Spleen (tissue), 11 donors: ENCODE data around the gene IRGC. TPM values are rescaled to one million over a fixed set of nuclear protein-coding genes. Genes with fewer than 3 reads are reported as not detected.

Experiments
- DNase-seq: peaks from one replicate; pipeline ENCODE4 v3.0.0-alpha.2; 2020
- H3K27ac ChIP-seq, 8 donors: fragments of 200-600 bp; sonication (generic) in 7 of 8; 1 replicate in 4 of 8; 2 replicates in 4 of 8; pipeline versions ENCODE4 v1.5.0 to v1.8.0; 2016 to 2021; ENCODE audit warnings: inconsistent platforms in 4 of 8, mild to moderate bottlenecking in 4 of 8, moderate library complexity in 1 of 8
- H3K27me3 ChIP-seq, 7 donors: fragments of 200-600 bp; sonication (generic) in 6 of 7; replicated peaks in 1 of 7; 1 replicate in 4 of 7; 2 replicates in 3 of 7; pipeline versions ENCODE4 v1.5.0 to v1.8.0; 2016 to 2021; ENCODE audit warnings: inconsistent platforms in 3 of 7, mild to moderate bottlenecking in 1 of 7
- H3K36me3 ChIP-seq, 6 donors: fragments of 200-600 bp; sonication (generic) in 5 of 6; 1 replicate in 4 of 6; 2 replicates in 2 of 6; pipeline versions ENCODE4 v1.5.0 to v1.8.0; 2016 to 2021; ENCODE audit warnings: inconsistent platforms in 2 of 6
- H3K4me1 ChIP-seq, 6 donors: fragments of 200-600 bp; sonication (generic) in 5 of 6; 1 replicate in 3 of 6; 2 replicates in 3 of 6; pipeline versions ENCODE4 v1.5.0 to v1.8.0; 2016 to 2021; ENCODE audit warnings: inconsistent platforms in 3 of 6
- H3K4me3 ChIP-seq, 8 donors: fragments of 200-600 bp; sonication (generic) in 7 of 8; 1 replicate in 4 of 8; 2 replicates in 4 of 8; pipeline versions ENCODE4 v1.5.0 to v1.8.0; 2016 to 2021; ENCODE audit warnings: inconsistent platforms in 4 of 8, mild to moderate bottlenecking in 4 of 8, moderate library complexity in 2 of 8
- H3K9me3 ChIP-seq, 8 donors: fragments of 200-600 bp; sonication (generic) in 7 of 8; 1 replicate in 4 of 8; 2 replicates in 4 of 8; pipeline versions ENCODE4 v1.5.0 to v1.8.0; 2016 to 2021; ENCODE audit warnings: inconsistent platforms in 4 of 8
- POLR2A ChIP-seq, 3 donors: fragments of 450-650 bp; IDR thresholded peaks; one replicate each; pipeline ENCODE4 v1.5.1; 2017; ENCODE audit warnings: antibody characterized with exemption in 3 of 3, mild to moderate bottlenecking in 1 of 3
- POLR2AphosphoS5 ChIP-seq, 3 donors: sonication (generic); formaldehyde crosslinking; IDR thresholded peaks; one replicate each; pipeline ENCODE4 v1.5.1; 2017; ENCODE audit warnings: antibody characterized with exemption in 3 of 3
- WGBS, 5 donors: extraction: QIAGEN DNeasy Blood & Tissue Kit in 3 of 5; methylation state at CpG; one replicate each; pipeline versions ENCODE4 v1.1.5 to v1.1.7; 2013 to 2018; 5-methylcytosine and 5-hydroxymethylcytosine counted together
- intact Hi-C: fragments of 100-400 bp; cut with DNase I; formaldehyde crosslinking; loops from one replicate; pipeline ENCODE4 v1.15.0; 2023; ENCODE audit warnings: low total_unique reads
- polyA plus RNA-seq, 3 donors: library from polyadenylated mRNA; stranded (reverse); fragments of 200-250 nt; gene quantifications; one replicate each; pipeline ENCODE4 v1.2.1, GENCODE V29; 2013
- total RNA-seq, 7 donors: library from RNA; depleted of rRNA in 3 of 7; stranded (reverse); fragments of >200 nt in 3 of 7; fragmentation: NEBNext Ultra II Directional in 4 of 7; extraction: Animal tissue kit (Norgen Biotek cat#: 25700) in 4 of 7; gene quantifications; one replicate each; pipeline versions ENCODE4 v1.1.0 to v1.2.1, GENCODE V29; 2016 to 2021
- TF ChIP-seq, protein P1 (sequence below), 11 experiments: fragments of 200-600 bp in 7 of 11; fragments of 450-650 bp in 4 of 11; sonication (generic) in 4 of 11; IDR thresholded peaks in 8 of 11; conservative IDR thresholded peaks in 3 of 11; 1 replicate in 7 of 11; 2 replicates in 4 of 11; pipeline versions ENCODE4 v1.4.0 to v1.8.0; 2016 to 2021; ENCODE audit warnings: antibody characterized with exemption in 11 of 11, inconsistent platforms in 4 of 11, mild to moderate bottlenecking in 1 of 11
- donor health status: healthy with polysubstance abuse.
- donor health status: DM: no; HTN: no; CAD: no; lungs with moderate emphysema.
- donor health status: DM: no; HTN: no; CAD: no.
- donor health status: Bipolar disorder and iron deficiency.
- donor health status: healthy.
- donor health status: DM: no; HTN: no; CAD: no.
- donor health status: DM: yes; HTN: yes; CAD: no.

Gene IRGC
- total and polyA plus RNA-seq, 10 donors = not detected

DNA sequence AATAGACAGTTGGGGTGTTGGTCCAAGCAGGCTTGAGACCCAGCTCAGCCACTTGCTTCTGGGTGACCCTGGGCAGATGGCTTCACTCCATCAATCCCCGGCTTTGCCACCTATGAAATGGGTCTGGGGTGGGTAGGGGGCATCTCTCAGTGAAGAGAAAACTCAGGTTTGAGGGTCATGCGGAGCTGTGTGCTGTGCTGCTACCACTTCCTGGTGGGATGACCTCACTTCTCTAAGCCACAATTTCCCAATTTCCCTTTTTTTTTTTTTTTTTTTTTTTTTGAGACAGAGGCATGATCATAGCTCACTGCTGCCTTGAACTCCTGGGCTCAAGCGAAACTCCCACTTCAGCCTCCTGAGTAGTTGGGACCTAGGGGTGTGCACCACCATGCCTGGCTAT lies 41.3 kb upstream of the IRGC start:
- no peak for DNase-seq
- WGBS, 5 donors = 38 to 61% (median 49%) methylated on average over 3 of the region's 3 CpGs
- peak overlapping the region in 7 of 8 donors; percentile 46 to 97 (median 84) for H3K27ac ChIP-seq

DNA sequence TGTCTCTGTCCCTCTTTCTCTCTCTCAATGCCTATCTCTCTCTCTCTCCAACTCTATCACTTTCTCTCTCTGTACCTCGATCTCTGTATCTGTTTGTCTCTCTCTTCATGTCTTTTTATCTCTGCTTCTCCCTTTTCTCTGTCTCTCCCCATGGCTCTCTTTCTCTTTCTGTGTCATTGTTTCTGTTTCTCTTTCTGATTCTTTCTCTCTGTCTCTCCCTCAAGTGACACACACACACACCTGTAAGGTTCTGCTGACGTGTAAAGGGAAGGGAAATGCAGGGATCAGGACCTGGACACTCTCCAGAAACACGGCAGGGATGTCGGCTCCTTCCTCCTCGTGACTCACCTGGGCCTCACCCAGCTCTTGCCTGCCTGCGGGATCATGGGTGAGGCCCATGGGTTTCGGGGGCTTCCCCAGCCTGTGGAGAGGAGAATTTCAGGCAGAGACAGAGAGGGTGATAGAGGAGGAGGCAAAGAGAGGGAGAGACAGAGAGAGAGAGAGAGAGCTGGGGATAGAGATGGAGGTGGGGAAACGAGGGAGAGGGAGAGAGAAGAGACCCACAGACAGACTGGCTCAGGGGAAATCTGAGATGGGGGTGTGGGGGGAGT lies 40.5 kb upstream of the IRGC start:
- Histone ChIP-seq H3K4me1 (peaks cover 0 to 45% (median 16%) of the 10 kb centered on the region in 6 donors), H3K9me3 (no peaks in the 10 kb centered on the region), H3K4me3 (peak overlapping the region in 1 of 8 donors; percentile 58), H3K27me3 (no peaks in the 10 kb centered on the region), H3K27ac (peak overlapping the region in 7 of 8 donors; percentile 46 to 97 (median 84)), H3K36me3 (no peaks in the 10 kb centered on the region)
- TF ChIP-seq POLR2A (IDR thresholded peaks at IDR 0.05) (no peak), POLR2AphosphoS5 (IDR thresholded peaks at IDR 0.05) (no peak)
- TF ChIP-seq, protein P1, sequence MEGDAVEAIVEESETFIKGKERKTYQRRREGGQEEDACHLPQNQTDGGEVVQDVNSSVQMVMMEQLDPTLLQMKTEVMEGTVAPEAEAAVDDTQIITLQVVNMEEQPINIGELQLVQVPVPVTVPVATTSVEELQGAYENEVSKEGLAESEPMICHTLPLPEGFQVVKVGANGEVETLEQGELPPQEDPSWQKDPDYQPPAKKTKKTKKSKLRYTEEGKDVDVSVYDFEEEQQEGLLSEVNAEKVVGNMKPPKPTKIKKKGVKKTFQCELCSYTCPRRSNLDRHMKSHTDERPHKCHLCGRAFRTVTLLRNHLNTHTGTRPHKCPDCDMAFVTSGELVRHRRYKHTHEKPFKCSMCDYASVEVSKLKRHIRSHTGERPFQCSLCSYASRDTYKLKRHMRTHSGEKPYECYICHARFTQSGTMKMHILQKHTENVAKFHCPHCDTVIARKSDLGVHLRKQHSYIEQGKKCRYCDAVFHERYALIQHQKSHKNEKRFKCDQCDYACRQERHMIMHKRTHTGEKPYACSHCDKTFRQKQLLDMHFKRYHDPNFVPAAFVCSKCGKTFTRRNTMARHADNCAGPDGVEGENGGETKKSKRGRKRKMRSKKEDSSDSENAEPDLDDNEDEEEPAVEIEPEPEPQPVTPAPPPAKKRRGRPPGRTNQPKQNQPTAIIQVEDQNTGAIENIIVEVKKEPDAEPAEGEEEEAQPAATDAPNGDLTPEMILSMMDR (IDR thresholded peaks at IDR 0.05 in 8 of 11, conservative IDR thresholded peaks at IDR 0.05 in 3 of 11) = no peak
- no peak for DNase-seq
- intact Hi-C loops = no loop called here
- 29 to 54% (median 37%) methylated on average over 8 of the region's 8 CpGs for WGBS, 5 donors

More for the DNA sequence above, 41.3 kb upstream of the IRGC start:
- Histone ChIP-seq H3K9me3 (no peaks in the 10 kb centered on the region), H3K4me1 (peaks cover 0 to 52% (median 23%) of the 10 kb centered on the region in 6 donors), H3K27me3 (no peaks in the 10 kb centered on the region), H3K4me3 (peak overlapping the region in 1 of 8 donors; percentile 58), H3K36me3 (no peaks in the 10 kb centered on the region)
- intact Hi-C loops = no loop called here
- TF ChIP-seq, protein P1 (IDR thresholded peaks at IDR 0.05 in 8 of 11, conservative IDR thresholded peaks at IDR 0.05 in 3 of 11) = no peak
- TF ChIP-seq POLR2A (IDR thresholded peaks at IDR 0.05) (no peak), POLR2AphosphoS5 (IDR thresholded peaks at IDR 0.05) (no peak)

DNA sequence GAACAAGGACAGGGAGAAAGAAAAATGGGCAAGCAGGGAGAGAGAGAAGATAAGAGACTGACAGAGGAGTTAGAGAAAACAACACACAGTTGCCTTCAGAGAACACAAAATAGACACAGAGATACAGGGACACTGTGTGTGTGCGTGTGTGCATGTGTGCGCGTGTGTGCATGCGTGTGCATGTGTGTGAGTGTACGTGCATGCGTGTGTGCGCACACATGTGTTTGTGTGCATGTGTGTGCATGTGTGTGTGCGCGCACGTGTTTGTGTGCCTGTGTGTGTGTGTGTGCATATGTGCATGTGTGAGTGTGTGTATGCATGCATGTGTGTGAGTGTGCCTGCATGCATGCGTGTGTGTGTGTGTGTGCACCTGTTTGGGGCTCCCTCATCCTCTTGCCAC lies 40.0 kb upstream of the IRGC start:
- Histone ChIP-seq H3K27ac (peak overlapping the region in 4 of 8 donors; percentile 79 to 97 (median 86)), H3K4me1 (peaks cover 0 to 39% (median 12%) of the 10 kb centered on the region in 6 donors), H3K27me3 (no peaks in the 10 kb centered on the region), H3K9me3 (no peaks in the 10 kb centered on the region), H3K36me3 (no peaks in the 10 kb centered on the region), H3K4me3 (peak overlapping the region in 1 of 8 donors; percentile 58)
- no peak for DNase-seq
- intact Hi-C loops = no loop called here
- TF ChIP-seq, protein P1 (IDR thresholded peaks at IDR 0.05 in 8 of 11, conservative IDR thresholded peaks at IDR 0.05 in 3 of 11) = no peak
- TF ChIP-seq POLR2A (IDR thresholded peaks at IDR 0.05) = no peak
- no peak for TF ChIP-seq POLR2AphosphoS5 (IDR thresholded peaks at IDR 0.05)
- WGBS, 5 donors = 85 to 94% (median 89%) methylated on average over 11 of the region's 11 CpGs

DNA sequence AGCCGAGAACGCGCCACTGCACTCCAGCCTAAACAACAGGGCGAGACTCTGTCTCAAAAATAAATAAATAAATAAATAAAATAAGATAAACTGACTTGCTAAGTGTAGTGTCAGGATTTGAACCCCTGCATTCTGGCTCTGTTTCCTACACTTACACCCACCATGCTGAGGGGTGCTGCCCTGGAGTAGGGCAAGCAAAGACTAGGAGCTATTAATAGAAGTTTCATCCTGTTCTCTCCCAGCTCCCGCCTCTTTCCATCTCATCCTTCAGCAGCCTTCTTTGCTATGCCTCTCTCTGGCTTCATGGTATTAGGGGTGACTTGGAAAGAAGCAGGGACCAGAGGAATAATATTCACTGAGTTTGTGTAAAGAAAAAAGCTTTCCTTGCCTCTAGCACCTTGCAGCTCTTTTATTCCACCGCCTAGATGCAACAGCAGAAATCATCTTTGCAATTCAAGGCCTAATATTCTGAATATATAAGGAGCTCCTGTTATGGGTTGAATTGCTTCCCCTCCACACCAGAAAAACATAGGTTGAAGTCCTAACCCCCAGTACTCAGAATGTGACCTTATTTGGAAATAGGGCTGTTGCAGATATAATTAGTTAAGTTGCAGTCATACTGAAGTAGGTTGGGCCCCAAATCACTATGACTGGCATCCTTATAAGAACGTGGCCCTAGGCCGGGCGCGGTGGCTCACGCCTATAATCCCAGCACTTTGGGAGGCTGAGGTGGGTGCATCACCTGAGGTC lies 37.2 kb upstream of the IRGC start:
- no peak for DNase-seq
- intact Hi-C loops = no loop called here
- peaks cover 0 to 27% (median 7%) of the 10 kb centered on the region in 6 donors for H3K4me1 ChIP-seq
- H3K27ac ChIP-seq = no peak overlapping the region
- H3K9me3 ChIP-seq = no peaks in the 10 kb centered on the region
- WGBS, 5 donors = 89 to 96% (median 90%) methylated on average over 11 of the region's 11 CpGs
- H3K4me3 ChIP-seq = no peak overlapping the region
- H3K27me3 ChIP-seq = no peaks in the 10 kb centered on the region
- no peaks in the 10 kb centered on the region for H3K36me3 ChIP-seq
- TF ChIP-seq, protein P1 (IDR thresholded peaks at IDR 0.05 in 8 of 11, conservative IDR thresholded peaks at IDR 0.05 in 3 of 11) = no peak
- no peak for TF ChIP-seq POLR2A (IDR thresholded peaks at IDR 0.05)
- no peak for TF ChIP-seq POLR2AphosphoS5 (IDR thresholded peaks at IDR 0.05)
